ENCODE results near the gene PPP4R3A.

GRCh38 chr14:91429385-91429784 lies 80.7 kb downstream of the PPP4R3A start:
- TF ChIP-seq POLR2A (IDR thresholded peaks at IDR 0.05; ENCODE audit: low read depth, low read length) (no peak), POLR2AphosphoS5 (IDR thresholded peaks at IDR 0.05; ENCODE audit: low read depth, low read length) (no peak)

Measured in GM12892 (cell line).